Occipital lobe (tissue), 2 donors: ENCODE results near the gene SND1. TPM values are rescaled to one million over a fixed set of nuclear protein-coding genes. Genes with fewer than 3 reads are reported as not detected.
"Not testable (repeated sequence)": the region's sequence is repeated elsewhere in the genome, so short reads cannot be mapped to it uniquely, and the experiment has no call there.

Experiments
- DNase-seq: peaks from one replicate; lab custom pipeline; 2025; lab: John Stamatoyannopoulos, UW
- total RNA-seq: library from RNA; depleted of rRNA; stranded (reverse); fragments of >200 nt; gene quantifications from one replicate; pipeline ENCODE4 v1.2.3, GENCODE V29; 2014

The SND1 gene
- total RNA-seq, 1 donor from 2014 or later: 65.8 TPM

GRCh38 chr7:127652333-127653248, 597 bp downstream of the SND1 start:
- DNase-seq: no peak

- DNase-seq: no peak
These were observed 1.4 kb downstream of the SND1 start for GRCh38 chr7:127653396-127653795.

GRCh38 chr7:127654404-127655394, 2.7 kb downstream of the SND1 start:
- no peak for DNase-seq

- DNase-seq: no peak
These were observed 3.7 kb downstream of the SND1 start for GRCh38 chr7:127655720-127656119.

GRCh38 chr7:127657500-127657899, 5.5 kb downstream of the SND1 start:
- DNase-seq: no peak

GRCh38 chr7:127658970-127659630, 7.1 kb downstream of the SND1 start:
- no peak for DNase-seq

GRCh38 chr7:127665922-127666321, 13.9 kb downstream of the SND1 start:
- DNase-seq: no peak

GRCh38 chr7:127666602-127667001, 14.6 kb downstream of the SND1 start:
- DNase-seq: no peak

GRCh38 chr7:127667017-127667670, 15.2 kb downstream of the SND1 start:
- no peak for DNase-seq

GRCh38 chr7:127667759-127668530, 16.0 kb downstream of the SND1 start:
- no peak for DNase-seq

GRCh38 chr7:127671341-127671740, 19.3 kb downstream of the SND1 start:
- no peak for DNase-seq

GRCh38 chr7:127673902-127674301, 21.9 kb downstream of the SND1 start:
- DNase-seq: no peak

- no peak for DNase-seq
These were observed 22.4 kb downstream of the SND1 start for GRCh38 chr7:127674361-127674760.

GRCh38 chr7:127674923-127675322, 22.9 kb downstream of the SND1 start:
- not testable (repeated sequence) for DNase-seq

GRCh38 chr7:127675721-127676120, 23.7 kb downstream of the SND1 start:
- no peak for DNase-seq

- no peak for DNase-seq
These were observed 25.6 kb downstream of the SND1 start for GRCh38 chr7:127677433-127678230.

- DNase-seq: no peak
These were observed 26.3 kb downstream of the SND1 start for GRCh38 chr7:127678337-127678736.

- no peak for DNase-seq
These were observed 27.0 kb downstream of the SND1 start for GRCh38 chr7:127678947-127679346.

GRCh38 chr7:127680983-127681382, 29.0 kb downstream of the SND1 start:
- no peak for DNase-seq
